Smooth muscle cell (in vitro differentiated cells): ENCODE measurements around the gene SH2D1B. TPM values are rescaled to one million over a fixed set of nuclear protein-coding genes. Genes with fewer than 3 reads are reported as not detected.

Source experiments
- DNase-seq: peaks from one replicate; lab custom pipeline; 2025; ENCODE audit not compliant: unreplicated experiment; lab: John Stamatoyannopoulos, UW
- H2AFZ ChIP-seq: fragments of 200-600 bp; sonication (generic); 2 replicates; pipeline ENCODE4 v1.6.0; 2016; ENCODE audit warnings: antibody characterized with exemption, low read depth, mild to moderate bottlenecking
- H3F3A ChIP-seq: fragments of 200-600 bp; sonication (generic); 2 replicates; pipeline ENCODE4 v1.6.0; 2017; ENCODE audit warnings: antibody characterized with exemption, low read depth
- H3K27ac ChIP-seq: fragments of 200-600 bp; sonication (generic); 2 replicates; pipeline ENCODE4 v1.5.1; 2016; ENCODE audit warnings: low read depth, mild to moderate bottlenecking
- H3K27me3 ChIP-seq: fragments of 200-600 bp; sonication (generic); 2 replicates; pipeline ENCODE4 v1.6.1; 2016; ENCODE audit warnings: low read depth, mild to moderate bottlenecking
- H3K36me3 ChIP-seq: fragments of 200-600 bp; sonication (generic); 2 replicates; pipeline ENCODE4 v1.5.1; 2016; ENCODE audit warnings: low read depth
- H3K4me1 ChIP-seq: fragments of 200-600 bp; sonication (generic); 2 replicates; pipeline ENCODE4 v1.5.1; 2016; ENCODE audit warnings: low read depth
- H3K4me2 ChIP-seq: fragments of 200-600 bp; sonication (generic); 2 replicates; pipeline ENCODE4 v1.6.0; 2016; ENCODE audit warnings: mild to moderate bottlenecking
- H3K4me3 ChIP-seq: fragments of 200-600 bp; sonication (generic); 2 replicates; pipeline ENCODE4 v1.5.1; 2016; ENCODE audit warnings: mild to moderate bottlenecking
- H3K79me2 ChIP-seq: fragments of 200-600 bp; sonication (generic); 2 replicates; pipeline ENCODE4 v1.6.0; 2016; ENCODE audit warnings: low read depth, mild to moderate bottlenecking
- H3K9ac ChIP-seq: fragments of 200-600 bp; sonication (generic); 2 replicates; pipeline ENCODE4 v1.6.0; 2016; ENCODE audit warnings: low read depth
- H3K9me3 ChIP-seq: fragments of 200-600 bp; sonication (generic); replicated peaks from 2 replicates; pipeline ENCODE4 v1.5.1; 2016; ENCODE audit warnings: low read depth
- H4K20me1 ChIP-seq: fragments of 200-600 bp; sonication (generic); 2 replicates; pipeline ENCODE4 v1.6.0; 2016; ENCODE audit warnings: low read depth
- WGBS: methylation state at CpG from one replicate; pipeline ENCODE4 v1.1.7; 2016; ENCODE audit warnings: low lambda C conversion rate; 5-methylcytosine and 5-hydroxymethylcytosine counted together
- polyA plus RNA-seq: library from polyadenylated mRNA; unstranded; fragments of >200 nt; fragmentation: Nextera tagmentation; extraction: Ambion mirVana; gene quantifications from 2 replicates; pipeline ENCODE4 v1.2.1, GENCODE V29; 2016
- total RNA-seq: library from RNA; depleted of rRNA; stranded (reverse); fragments of >200 nt; gene quantifications from 2 replicates; pipeline ENCODE4 v1.2.3, GENCODE V29; 2014
- TF ChIP-seq, protein P1 (sequence below): fragments of 200-600 bp; sonication (generic); IDR thresholded peaks from 2 replicates; pipeline ENCODE4 v1.5.1; 2017; ENCODE audit warnings: borderline replicate concordance, mild to moderate bottlenecking, antibody characterized with exemption; ENCODE audit not compliant: insufficient read depth, poor library complexity, severe bottlenecking

The SH2D1B gene
- total and polyA plus RNA-seq, 2 experiments from 2014 or later = not detected

DNA sequence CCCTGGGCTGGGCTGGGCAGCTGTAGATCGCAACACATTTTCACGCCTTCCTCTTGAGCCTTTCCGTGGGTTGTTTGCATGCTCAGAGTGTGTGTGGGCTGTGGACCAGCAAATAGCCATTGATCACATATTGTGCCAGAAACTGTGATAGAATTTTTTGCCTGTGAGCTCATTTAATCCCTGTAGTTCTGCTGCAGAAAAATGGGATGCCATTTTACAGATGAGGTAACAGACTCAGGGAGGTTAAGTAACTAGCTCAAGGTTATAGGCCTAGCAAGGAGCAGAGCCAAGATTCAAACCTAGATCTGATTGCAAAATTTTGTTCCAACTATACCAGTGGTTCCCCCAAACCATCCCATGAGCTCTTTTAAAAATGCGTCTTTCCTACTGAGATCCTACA is 45.8 kb downstream of the SH2D1B start:
- no peak overlapping the region for H3K4me3 ChIP-seq
- H3K9me3 ChIP-seq = no peaks in the 10 kb centered on the region
- H3K9ac ChIP-seq = no peak overlapping the region
- H3K4me2 ChIP-seq = no peak overlapping the region
- H3K36me3 ChIP-seq = no peaks in the 10 kb centered on the region
- no peak overlapping the region for H2AFZ ChIP-seq
- DNase-seq = no peak
- TF ChIP-seq, protein P1, sequence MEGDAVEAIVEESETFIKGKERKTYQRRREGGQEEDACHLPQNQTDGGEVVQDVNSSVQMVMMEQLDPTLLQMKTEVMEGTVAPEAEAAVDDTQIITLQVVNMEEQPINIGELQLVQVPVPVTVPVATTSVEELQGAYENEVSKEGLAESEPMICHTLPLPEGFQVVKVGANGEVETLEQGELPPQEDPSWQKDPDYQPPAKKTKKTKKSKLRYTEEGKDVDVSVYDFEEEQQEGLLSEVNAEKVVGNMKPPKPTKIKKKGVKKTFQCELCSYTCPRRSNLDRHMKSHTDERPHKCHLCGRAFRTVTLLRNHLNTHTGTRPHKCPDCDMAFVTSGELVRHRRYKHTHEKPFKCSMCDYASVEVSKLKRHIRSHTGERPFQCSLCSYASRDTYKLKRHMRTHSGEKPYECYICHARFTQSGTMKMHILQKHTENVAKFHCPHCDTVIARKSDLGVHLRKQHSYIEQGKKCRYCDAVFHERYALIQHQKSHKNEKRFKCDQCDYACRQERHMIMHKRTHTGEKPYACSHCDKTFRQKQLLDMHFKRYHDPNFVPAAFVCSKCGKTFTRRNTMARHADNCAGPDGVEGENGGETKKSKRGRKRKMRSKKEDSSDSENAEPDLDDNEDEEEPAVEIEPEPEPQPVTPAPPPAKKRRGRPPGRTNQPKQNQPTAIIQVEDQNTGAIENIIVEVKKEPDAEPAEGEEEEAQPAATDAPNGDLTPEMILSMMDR = no peak
- WGBS = 50% methylated on average over 4 of the region's 4 CpGs
- no peaks in the 10 kb centered on the region for H3F3A ChIP-seq
- no peaks in the 10 kb centered on the region for H4K20me1 ChIP-seq
- no peaks in the 10 kb centered on the region for H3K79me2 ChIP-seq
- H3K27ac ChIP-seq = no peak overlapping the region
- no peaks in the 10 kb centered on the region for H3K27me3 ChIP-seq
- H3K4me1 ChIP-seq = no peaks in the 10 kb centered on the region

DNA sequence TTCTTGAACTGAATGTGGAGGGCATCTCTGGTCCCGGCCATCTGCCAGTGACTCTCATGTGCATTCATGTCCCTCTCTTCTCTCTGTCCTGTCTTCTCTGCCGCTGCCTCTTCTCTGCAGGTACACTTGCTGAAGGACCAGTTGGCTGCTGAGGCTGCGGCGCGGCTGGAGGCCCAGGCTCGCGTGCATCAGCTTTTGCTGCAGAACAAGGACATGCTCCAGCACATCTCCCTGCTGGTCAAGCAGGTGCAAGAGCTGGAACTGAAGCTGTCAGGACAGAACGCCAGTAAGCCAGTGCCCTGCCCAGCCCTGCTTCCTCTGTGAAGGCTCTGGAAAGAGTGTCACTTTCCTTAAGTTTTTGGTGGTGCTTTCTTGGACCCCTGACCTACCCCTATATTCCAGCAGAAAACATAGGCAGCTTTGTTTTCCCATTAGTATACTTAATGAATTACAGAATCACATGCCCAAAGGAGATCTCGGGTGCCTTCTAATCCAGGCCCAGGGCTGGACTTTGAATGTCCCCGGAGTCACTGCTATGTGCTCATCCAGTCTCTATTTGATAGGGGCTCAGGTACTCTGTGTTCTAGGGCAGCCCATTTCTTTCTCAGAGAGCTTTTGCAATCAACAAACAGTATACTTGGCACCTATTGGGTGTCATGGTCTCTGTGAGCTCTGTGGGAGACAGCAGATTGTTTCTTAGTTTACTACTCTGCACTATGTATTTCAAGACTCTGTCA is 46.5 kb downstream of the SH2D1B start:
- TF ChIP-seq, protein P1 = no peak
- H4K20me1 ChIP-seq = no peaks in the 10 kb centered on the region
- H2AFZ ChIP-seq = no peak overlapping the region
- no peaks in the 10 kb centered on the region for H3K36me3 ChIP-seq
- DNase-seq = no peak
- 92% methylated on average over 10 of the region's 10 CpGs for WGBS
- no peak overlapping the region for H3K9ac ChIP-seq
- H3K27me3 ChIP-seq = no peaks in the 10 kb centered on the region
- no peak overlapping the region for H3K4me3 ChIP-seq
- no peaks in the 10 kb centered on the region for H3F3A ChIP-seq
- H3K4me2 ChIP-seq = no peak overlapping the region
- no peaks in the 10 kb centered on the region for H3K4me1 ChIP-seq
- H3K9me3 ChIP-seq = no peaks in the 10 kb centered on the region
- no peak overlapping the region for H3K27ac ChIP-seq
- H3K79me2 ChIP-seq = no peaks in the 10 kb centered on the region

DNA sequence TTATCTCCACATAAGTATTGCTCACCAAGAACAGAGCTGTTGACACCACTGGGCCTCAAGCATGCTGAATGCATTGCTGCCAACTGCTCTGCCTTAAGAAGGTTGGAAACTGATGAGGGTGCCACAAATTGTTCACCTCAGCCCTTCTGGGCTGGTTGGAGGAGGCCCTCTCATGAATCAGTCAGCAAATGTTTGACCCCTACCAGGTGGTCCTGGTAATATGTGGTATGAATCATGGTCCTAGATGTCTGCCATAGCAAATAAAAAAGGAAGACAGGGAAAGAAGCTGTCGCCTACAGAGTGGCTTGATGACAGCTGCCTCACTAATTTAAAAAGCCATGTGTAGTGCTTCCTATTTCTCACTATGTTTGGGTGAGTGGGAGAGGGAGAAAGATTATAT is 47.4 kb downstream of the SH2D1B start:
- 68% methylated on average over 1 of the region's 1 CpG for WGBS
- no peak overlapping the region for H3K27ac ChIP-seq
- no peak overlapping the region for H3K4me2 ChIP-seq
- no peaks in the 10 kb centered on the region for H3K4me1 ChIP-seq
- TF ChIP-seq, protein P1 = no peak
- H3F3A ChIP-seq = no peaks in the 10 kb centered on the region
- no peaks in the 10 kb centered on the region for H3K36me3 ChIP-seq
- no peak overlapping the region for H3K9ac ChIP-seq
- no peaks in the 10 kb centered on the region for H3K9me3 ChIP-seq
- H2AFZ ChIP-seq = no peak overlapping the region
- no peaks in the 10 kb centered on the region for H3K27me3 ChIP-seq
- DNase-seq = no peak
- H4K20me1 ChIP-seq = no peaks in the 10 kb centered on the region
- H3K4me3 ChIP-seq = no peak overlapping the region
- no peaks in the 10 kb centered on the region for H3K79me2 ChIP-seq

DNA sequence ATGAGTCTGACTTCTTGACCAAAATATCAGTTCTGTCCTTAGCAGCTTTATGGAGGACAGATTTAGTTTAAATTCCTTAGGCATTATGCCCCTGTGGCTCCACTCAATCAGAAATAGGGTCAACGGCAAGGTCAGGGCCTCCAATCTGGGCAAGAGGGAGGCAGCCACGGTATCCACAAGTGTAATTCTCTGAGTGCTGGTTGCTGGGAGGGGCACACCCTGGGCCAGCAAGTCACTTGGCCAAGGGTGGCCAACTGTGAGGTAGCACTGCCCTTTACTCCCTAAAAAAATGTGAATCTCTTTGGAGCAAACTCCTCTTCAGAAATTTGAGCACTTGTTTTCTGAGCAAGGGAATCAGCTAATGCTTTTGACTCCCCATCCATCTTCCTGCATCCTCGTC is 48.1 kb downstream of the SH2D1B start:
- H3K27me3 ChIP-seq = no peaks in the 10 kb centered on the region
- H3K9me3 ChIP-seq = no peaks in the 10 kb centered on the region
- no peak overlapping the region for H3K27ac ChIP-seq
- no peak overlapping the region for H3K9ac ChIP-seq
- H3K4me3 ChIP-seq = no peak overlapping the region
- 92% methylated on average over 3 of the region's 3 CpGs for WGBS
- H3K4me2 ChIP-seq = no peak overlapping the region
- H3K4me1 ChIP-seq = no peaks in the 10 kb centered on the region
- H2AFZ ChIP-seq = no peak overlapping the region
- no peaks in the 10 kb centered on the region for H3K79me2 ChIP-seq
- TF ChIP-seq, protein P1 = no peak
- no peak for DNase-seq
- H3K36me3 ChIP-seq = no peaks in the 10 kb centered on the region
- H4K20me1 ChIP-seq = no peaks in the 10 kb centered on the region
- H3F3A ChIP-seq = no peaks in the 10 kb centered on the region
